Activated CD4-positive, alpha-beta memory T cell treated with anti-CD3 and anti-CD28 coated beads for 36 hours (primary cell): ENCODE data around the gene POLRMT. TPM values are rescaled to one million over a fixed set of nuclear protein-coding genes. Genes with fewer than 3 reads are reported as not detected.

Experiments
- CTCF ChIA-PET: fragments of 350-600 bp; sonication (Branson Sonifier 250); formaldehyde crosslinking; loops from one replicate; lab custom pipeline; 2021; ENCODE audit warnings: antibody characterized with exemption, inconsistent platforms; lab: Charles Lee
- POLR2A ChIA-PET: fragments of 350-600 bp; sonication (Branson Sonifier 250); formaldehyde crosslinking; loops from one replicate; lab custom pipeline; 2021; ENCODE audit warnings: antibody characterized with exemption; lab: Charles Lee
- DNase-seq: peaks from one replicate; pipeline ENCODE4 v3.0.0-alpha.2; 2020
- H3K27ac Mint-ChIP-seq: one replicate; pipeline ENCODE4 v1.8.0; 2021; ENCODE audit warnings: mixed read lengths
- H3K27me3 Mint-ChIP-seq: one replicate; pipeline ENCODE4 v1.8.0; 2021; ENCODE audit warnings: mixed read lengths
- H3K36me3 Mint-ChIP-seq: one replicate; pipeline ENCODE4 v1.8.0; 2021; ENCODE audit warnings: mixed read lengths
- H3K4me1 Mint-ChIP-seq: one replicate; pipeline ENCODE4 v1.8.0; 2021; ENCODE audit warnings: low read depth, mixed read lengths
- H3K4me3 Mint-ChIP-seq: one replicate; pipeline ENCODE4 v1.8.0; 2021; ENCODE audit warnings: mild to moderate bottlenecking, mixed read lengths
- H3K9me3 Mint-ChIP-seq: one replicate; pipeline ENCODE4 v1.8.0; 2021; ENCODE audit warnings: mixed read lengths
- intact Hi-C: fragments of 100-400 bp; cut with micrococcal nuclease; formaldehyde crosslinking; loops from one replicate; pipeline ENCODE4 v1.15.1; 2023
- total RNA-seq, 2 experiments: library from RNA; stranded (reverse); gene quantifications; one replicate each; pipeline ENCODE4 v1.2.3, GENCODE V29; 2021

POLRMT gene
- total RNA-seq, 2 experiments from 2014 or later = 71.5 to 72.5 TPM

DNA sequence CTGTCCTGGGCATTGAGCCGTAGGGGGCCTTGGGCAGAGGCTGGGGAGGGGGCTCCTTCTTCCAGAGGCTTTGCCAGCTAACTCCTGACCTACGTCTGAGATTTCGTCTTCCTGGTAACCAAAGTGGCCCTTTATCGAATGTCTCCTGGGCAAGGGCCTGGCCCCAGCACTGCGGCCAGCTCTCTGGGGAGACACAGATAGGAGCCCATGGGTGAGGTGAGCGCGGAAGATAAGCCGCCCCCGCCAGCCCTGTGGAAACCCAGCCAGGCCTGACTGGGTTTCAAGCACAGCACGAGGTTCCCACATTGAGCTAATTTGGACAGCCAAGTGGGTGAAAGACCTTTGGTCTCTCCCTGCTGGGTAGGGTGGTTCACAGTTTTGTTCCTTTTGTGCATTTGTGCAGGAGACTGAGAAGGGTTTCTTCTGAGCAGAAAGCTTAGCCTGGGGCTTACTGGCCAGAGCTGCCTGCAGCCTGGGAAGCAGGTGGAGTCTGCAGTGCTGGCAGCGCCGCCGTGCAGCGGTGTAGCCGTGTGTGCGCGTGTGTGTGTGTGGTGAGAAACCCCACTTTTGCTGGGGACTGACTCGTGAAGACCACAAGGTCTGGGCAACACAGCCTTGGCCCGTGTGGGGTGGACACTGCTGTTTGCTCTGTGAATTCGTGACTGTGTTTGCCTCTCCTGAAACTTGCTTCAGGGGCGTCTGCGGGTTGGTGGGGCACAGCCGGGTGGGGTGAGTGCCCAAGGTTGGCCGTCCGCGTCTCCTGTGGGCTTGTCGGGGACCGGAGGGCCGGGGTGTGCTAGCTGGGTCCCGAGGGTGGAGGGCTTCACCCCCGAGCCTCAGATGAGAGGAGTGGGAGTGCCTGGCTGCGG lies 58.4 kb downstream of the POLRMT start:
- Mint-ChIP-seq H3K27ac (no peak overlapping the region), H3K4me1 (peaks cover 34% of the 10 kb centered on the region), H3K27me3 (no peaks in the 10 kb centered on the region), H3K4me3 (peak overlapping the region; percentile 37), H3K9me3 (no peaks in the 10 kb centered on the region), H3K36me3 (peaks cover 2% of the 10 kb centered on the region)
- intact Hi-C loops = no loop called here
- POLR2A ChIA-PET = interaction anchor here (1.1 kb wide), 1 partner anchor 43 kb away, joined by 3 read pairs; no protein-coding TSS in a partner anchor
- CTCF ChIA-PET = interaction anchor here (1.1 to 3.1 kb wide), 3 partner anchors 9 to 64 kb away, joined by 3 to 18 read pairs (median 3); no protein-coding TSS in a partner anchor
- no peak for DNase-seq

- peaks cover 4% of the 10 kb centered on the region for H3K36me3 Mint-ChIP-seq
- DNase-seq = no peak
- POLR2A ChIA-PET = no interaction called here
- CTCF ChIA-PET = no interaction called here
- no peak overlapping the region for H3K27ac Mint-ChIP-seq
- H3K9me3 Mint-ChIP-seq = no peaks in the 10 kb centered on the region
- no peaks in the 10 kb centered on the region for H3K27me3 Mint-ChIP-seq
- peaks cover 36% of the 10 kb centered on the region for H3K4me1 Mint-ChIP-seq
- intact Hi-C loops = loop anchor here (2.0 kb wide), 4 partner anchors 37 to 87 kb away; partner anchors contain the start of genes CDC34 and TPGS1
- H3K4me3 Mint-ChIP-seq = peak overlapping the region; percentile 77
Measured at GRCh38 chr19:573519-573825, 59.9 kb downstream of the POLRMT start.

- Mint-ChIP-seq H3K4me3 (peak overlapping the region; percentile 84), H3K4me1 (peaks cover 36% of the 10 kb centered on the region), H3K27me3 (no peaks in the 10 kb centered on the region), H3K36me3 (peaks cover 4% of the 10 kb centered on the region), H3K9me3 (no peaks in the 10 kb centered on the region), H3K27ac (peak overlapping the region; percentile 76)
- intact Hi-C loops = loop anchor here (1.0 to 2.0 kb wide), 6 partner anchors 38 to 224 kb away; partner anchors contain the start of genes CDC34, PTBP1 and TPGS1
- POLR2A ChIA-PET = interaction anchor here (0.6 to 1.1 kb wide), 4 partner anchors 25 to 84 kb away, joined by 3 read pairs; no protein-coding TSS in a partner anchor
- CTCF ChIA-PET = interaction anchor here (0.6 to 1.7 kb wide), 2 partner anchors 13 to 62 kb away, joined by 3 to 8 read pairs; no protein-coding TSS in a partner anchor
- DNase-seq = peak; percentile 34
Measured at GRCh38 chr19:572743-573518, 60.4 kb downstream of the POLRMT start.

DNA sequence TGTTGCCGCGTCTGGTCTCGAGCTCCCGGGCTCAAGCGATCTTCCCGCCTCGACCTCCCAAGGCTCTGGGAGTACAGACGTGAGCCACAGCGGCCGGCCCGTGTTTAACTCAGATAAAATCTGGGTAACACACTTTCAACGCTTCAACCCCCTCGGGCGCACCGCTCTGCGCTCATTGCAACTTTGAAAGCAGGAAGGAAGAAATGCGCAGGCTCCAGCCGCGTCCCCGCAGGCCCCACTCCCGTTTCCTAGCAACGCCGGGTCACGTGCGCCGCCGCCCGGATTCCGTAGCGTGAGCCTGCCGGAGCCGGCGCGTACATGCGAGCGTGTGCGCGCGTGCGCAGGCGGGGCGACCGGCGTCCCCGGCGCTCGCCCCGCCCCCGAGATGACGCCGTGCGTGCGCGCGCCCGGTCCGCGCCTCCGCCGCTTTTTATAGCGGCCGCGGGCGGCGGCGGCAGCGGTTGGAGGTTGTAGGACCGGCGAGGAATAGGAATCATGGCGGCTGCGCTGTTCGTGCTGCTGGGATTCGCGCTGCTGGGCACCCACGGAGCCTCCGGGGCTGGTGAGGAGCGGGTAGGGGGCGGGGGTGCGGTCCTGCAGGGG lies 61.1 kb downstream of the POLRMT start, which contains the start of gene BSG:
TSS of gene BSG (plus strand) at position 457 of the 603 bp plus-strand sequence. CDS start at position 496, 39 bp downstream.
- POLR2A ChIA-PET = interaction anchor here (0.6 to 1.1 kb wide), 5 partner anchors 25 to 85 kb away, joined by 3 to 5 read pairs (median 3); no protein-coding TSS in a partner anchor
- H3K27ac Mint-ChIP-seq = peak within 1 kb of the TSS; percentile 93
- peak; percentile 99 for DNase-seq
- peaks cover 35% of the 10 kb centered on the region for H3K4me1 Mint-ChIP-seq
- H3K9me3 Mint-ChIP-seq = no peaks in the 10 kb centered on the region
- intact Hi-C loops = loop anchor here (1.0 to 2.0 kb wide), 6 partner anchors 39 to 225 kb away; partner anchors contain the start of genes CDC34, PTBP1 and TPGS1
- peaks cover 4% of the 10 kb centered on the region for H3K36me3 Mint-ChIP-seq
- peak within 1 kb of the TSS; percentile 92 for H3K4me3 Mint-ChIP-seq
- CTCF ChIA-PET = interaction anchor here (0.6 to 1.7 kb wide), 2 partner anchors 13 to 62 kb away, joined by 3 to 8 read pairs; no protein-coding TSS in a partner anchor
- no peaks in the 10 kb centered on the region for H3K27me3 Mint-ChIP-seq

DNA sequence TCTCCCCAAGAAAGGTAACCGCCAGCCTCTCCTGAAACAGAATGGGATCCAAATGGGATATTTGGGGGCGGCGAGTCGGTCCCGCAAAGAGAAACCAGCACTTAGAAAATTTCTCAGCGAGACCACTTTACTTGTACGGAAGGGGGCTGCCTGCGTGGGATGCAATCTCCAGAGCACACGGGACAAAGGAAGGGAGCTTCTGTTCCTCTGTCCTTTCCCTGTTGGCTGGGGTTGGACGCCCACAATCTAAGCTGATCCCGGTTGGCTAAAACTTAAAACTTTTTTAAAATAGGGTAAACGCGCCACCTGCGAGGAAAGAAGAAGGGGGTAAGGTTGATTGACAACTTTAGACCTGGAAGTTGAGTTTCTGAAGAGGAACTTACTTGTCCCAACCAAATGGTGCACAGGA lies 61.8 kb downstream of the POLRMT start:
- Mint-ChIP-seq H3K4me1 (peaks cover 31% of the 10 kb centered on the region), H3K27ac (peak overlapping the region; percentile 93), H3K27me3 (no peaks in the 10 kb centered on the region), H3K9me3 (no peaks in the 10 kb centered on the region), H3K36me3 (peaks cover 4% of the 10 kb centered on the region), H3K4me3 (peak overlapping the region; percentile 92)
- intact Hi-C loops = no loop called here
- peak; percentile 46 for DNase-seq
- CTCF ChIA-PET = interaction anchor here (1.7 kb wide), 1 partner anchor 61 kb away, joined by 8 read pairs; no protein-coding TSS in a partner anchor
- POLR2A ChIA-PET = interaction anchor here (0.6 to 1.1 kb wide), 2 partner anchors 29 to 61 kb away, joined by 3 to 5 read pairs; no protein-coding TSS in a partner anchor

- no peaks in the 10 kb centered on the region for H3K9me3 Mint-ChIP-seq
- no peaks in the 10 kb centered on the region for H3K27me3 Mint-ChIP-seq
- H3K4me3 Mint-ChIP-seq = peak overlapping the region; percentile 92
- ChIA-PET CTCF (interaction anchor here (1.7 kb wide), 1 partner anchor 60 kb away, joined by 8 read pairs; no protein-coding TSS in a partner anchor), POLR2A (interaction anchor here (0.6 to 1.1 kb wide), 2 partner anchors 28 to 61 kb away, joined by 3 to 5 read pairs; no protein-coding TSS in a partner anchor)
- peaks cover 29% of the 10 kb centered on the region for H3K4me1 Mint-ChIP-seq
- H3K36me3 Mint-ChIP-seq = peaks cover 4% of the 10 kb centered on the region
- peak; percentile 75 for DNase-seq
- intact Hi-C loops = no loop called here
- H3K27ac Mint-ChIP-seq = peak overlapping the region; percentile 93
Measured at GRCh38 chr19:570937-571565, 62.3 kb downstream of the POLRMT start.

DNA sequence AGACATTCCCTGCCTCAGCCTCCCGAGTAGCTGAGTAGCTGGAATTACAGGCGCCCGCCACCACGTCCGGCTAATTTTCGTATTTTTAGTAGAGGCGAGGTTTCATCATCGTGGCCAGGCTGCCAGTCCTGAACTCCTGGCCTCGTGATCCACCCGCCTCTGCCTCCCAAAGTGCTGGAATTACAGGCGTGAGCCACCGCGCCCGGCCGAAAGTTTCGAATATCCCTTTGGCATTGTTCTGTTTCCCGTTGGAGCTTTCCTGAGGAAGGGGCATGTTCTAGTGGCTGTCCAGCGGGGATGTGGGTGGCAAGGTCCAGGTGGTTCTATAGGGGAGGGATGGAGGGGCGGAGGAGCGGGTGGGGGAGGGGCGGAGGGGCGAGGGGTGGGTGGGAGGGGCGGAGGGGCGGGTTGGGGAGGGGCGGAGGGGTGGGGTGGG lies 63.1 kb downstream of the POLRMT start:
- POLR2A ChIA-PET = no interaction called here

GRCh38 chr19:567296-567900 lies 65.9 kb downstream of the POLRMT start:
- H3K36me3 Mint-ChIP-seq = peaks cover 4% of the 10 kb centered on the region
- H3K4me1 Mint-ChIP-seq = peaks cover 10% of the 10 kb centered on the region
- ChIA-PET CTCF (interaction anchor here (0.8 to 2.1 kb wide), 2 partner anchors 18 to 57 kb away, joined by 3 to 4 read pairs; no protein-coding TSS in a partner anchor), POLR2A (interaction anchor here (0.5 kb wide), 1 partner anchor 38 kb away, joined by 4 read pairs; no protein-coding TSS in a partner anchor)
- no peak for DNase-seq
- H3K4me3 Mint-ChIP-seq = no peak overlapping the region
- intact Hi-C loops = no loop called here
- no peaks in the 10 kb centered on the region for H3K27me3 Mint-ChIP-seq
- no peaks in the 10 kb centered on the region for H3K9me3 Mint-ChIP-seq
- H3K27ac Mint-ChIP-seq = no peak overlapping the region

More for the DNA sequence above, 63.1 kb downstream of the POLRMT start:
- H3K27me3 Mint-ChIP-seq = no peaks in the 10 kb centered on the region
- peak overlapping the region; percentile 79 for H3K27ac Mint-ChIP-seq
- no peaks in the 10 kb centered on the region for H3K9me3 Mint-ChIP-seq
- peaks cover 4% of the 10 kb centered on the region for H3K36me3 Mint-ChIP-seq
- DNase-seq = no peak
- H3K4me3 Mint-ChIP-seq = peak overlapping the region; percentile 63
- CTCF ChIA-PET = no interaction called here
- intact Hi-C loops = no loop called here
- H3K4me1 Mint-ChIP-seq = peaks cover 26% of the 10 kb centered on the region
